ENCODE results near the gene GSK3B.

The GSK3B gene

DNA sequence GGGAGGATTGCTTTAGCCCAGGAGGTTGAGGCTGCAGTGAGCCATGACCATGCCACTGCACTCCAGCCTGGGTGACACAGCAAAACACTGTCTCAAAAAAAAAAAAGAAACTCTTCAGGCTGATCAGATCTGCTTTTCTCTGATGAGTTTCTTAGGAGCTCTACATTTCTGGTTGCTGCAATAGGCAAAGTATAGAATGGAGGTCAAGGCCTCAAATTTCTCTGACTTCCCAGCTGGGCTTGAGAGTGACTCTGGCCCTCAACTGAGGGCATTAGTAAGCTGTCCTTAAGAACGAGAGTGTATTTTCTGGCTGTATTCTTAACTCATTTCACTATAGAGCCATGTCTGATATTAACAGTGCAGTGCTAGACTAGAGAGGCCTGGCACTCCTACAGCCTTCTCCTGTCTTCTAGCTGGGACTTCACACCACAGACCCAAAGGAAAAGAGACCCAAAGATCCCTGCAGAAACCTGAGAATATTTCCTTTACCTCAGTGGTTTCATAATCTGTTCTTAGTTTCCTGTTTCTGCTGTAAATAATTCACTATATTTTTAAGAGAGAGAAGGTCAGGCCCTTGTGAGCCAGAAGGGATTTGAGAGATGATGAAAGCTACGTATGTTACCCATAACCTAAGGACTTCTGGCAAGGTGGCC is 314.4 kb downstream of the GSK3B start:
- no peak for DNase-seq (ENCODE audit: low read depth)

DNA sequence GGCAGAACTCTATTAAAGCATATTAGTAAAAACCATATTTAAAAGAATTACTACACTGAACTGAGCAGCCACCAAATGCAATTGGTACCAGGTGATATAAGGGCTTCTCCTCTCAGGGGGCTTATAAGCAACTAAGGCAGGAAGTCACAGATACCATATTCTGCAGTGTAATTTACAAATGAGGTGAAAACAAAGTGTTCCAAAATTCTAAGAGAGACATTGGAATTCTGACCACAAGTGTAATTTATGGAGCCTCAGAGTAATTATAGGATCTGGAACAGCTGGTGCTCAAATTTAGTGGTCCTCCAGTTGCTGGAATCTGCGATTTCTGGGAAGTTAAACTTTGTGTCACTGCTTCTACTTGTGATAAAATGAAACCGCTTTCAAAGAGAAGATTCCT is 315.4 kb downstream of the GSK3B start:
- no peak for DNase-seq (ENCODE audit: low read depth)

DNA sequence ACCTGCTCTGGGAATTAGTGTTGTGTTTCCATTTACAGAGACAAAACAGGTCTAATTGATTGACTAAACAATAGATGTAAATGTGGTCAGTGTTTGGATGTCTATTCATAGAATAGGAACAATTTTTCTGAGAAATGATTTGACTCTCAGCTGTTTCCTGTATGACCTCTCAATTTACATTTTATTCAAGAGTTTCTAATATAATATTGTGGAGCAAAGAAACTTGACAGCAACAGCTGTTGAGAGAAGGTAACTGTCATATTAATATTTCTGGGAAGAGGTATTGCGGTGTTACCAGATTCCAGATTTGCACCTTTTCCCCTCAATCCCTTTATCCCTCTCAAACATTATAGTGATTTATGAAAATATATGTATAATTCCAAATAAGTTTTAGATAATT is 316.1 kb downstream of the GSK3B start:
- DNase-seq (ENCODE audit: low read depth) = no peak

DNA sequence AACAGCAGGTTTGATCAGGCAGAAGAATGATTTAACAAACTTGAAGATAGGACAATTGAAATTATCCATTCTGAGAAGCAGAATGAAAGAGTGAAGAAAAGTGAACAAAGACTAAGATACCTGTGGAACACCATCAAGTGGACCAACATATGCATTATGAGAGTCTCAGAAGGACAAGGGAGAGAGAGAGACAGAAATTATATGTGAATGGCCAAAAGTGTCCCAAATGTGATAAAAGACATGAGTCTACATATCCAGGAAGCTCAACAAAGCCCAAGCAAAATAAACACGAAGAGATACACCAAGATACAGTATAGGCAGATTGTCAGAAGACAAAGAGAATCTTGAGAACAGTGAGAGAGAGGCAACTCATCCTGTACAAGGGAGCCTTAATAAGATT is 317.9 kb downstream of the GSK3B start:
- DNase-seq (ENCODE audit: low read depth) = no peak

DNA sequence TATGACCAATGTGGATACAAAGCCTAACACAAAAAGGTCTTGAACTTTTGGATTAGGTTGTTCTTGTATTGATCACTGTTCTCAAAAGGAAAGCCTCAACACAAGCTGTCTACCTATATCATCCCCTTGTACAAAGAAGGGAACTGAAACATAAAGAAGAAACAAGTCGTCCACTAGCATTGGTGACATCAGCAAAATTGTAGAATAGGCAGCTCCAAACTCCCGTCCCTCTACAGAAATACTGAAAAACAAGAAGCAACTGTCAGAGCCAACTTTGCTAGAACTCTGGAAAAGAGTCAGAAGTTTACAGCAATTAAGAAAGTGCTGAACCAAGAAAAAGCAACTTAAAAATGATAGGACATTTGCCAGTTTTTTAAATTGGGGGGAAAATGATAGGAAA is 319.8 kb downstream of the GSK3B start:
- no peak for DNase-seq (ENCODE audit: low read depth)
